ENCODE results near the gene CDKL2. TPM values are rescaled to one million over a fixed set of nuclear protein-coding genes. Genes with fewer than 3 reads are reported as not detected.

CDKL2 gene
- total and polyA plus RNA-seq, 2 of the 8 experiments (the other 6 are each of a cell fraction or from before 2014, with no cell fraction given): 1.4 to 2.1 TPM

GRCh38 chr4:75564023-75564422, 66.3 kb downstream of the CDKL2 start:
- H3K4ac ChIP-seq (replicated peaks; ENCODE audit: insufficient read length, low read depth, low read length): no peak overlapping the region
- no peak overlapping the region for H2BK15ac ChIP-seq (ENCODE audit: low read length)
- TF ChIP-seq YY1 (IDR thresholded peaks at IDR 0.05; ENCODE audit: low read depth, low read length) (0 out of 2 replicates have a peak, but pooled peaks have one; percentile 29), JUND (IDR thresholded peaks at IDR 0.05; ENCODE audit: low read length) (no peak), ATF2 (IDR thresholded peaks at IDR 0.05; ENCODE audit: low read length) (no peak), SIRT6 (IDR thresholded peaks at IDR 0.05; ENCODE audit: low read length) (no peak), CBX5 (IDR thresholded peaks at IDR 0.05; ENCODE audit: low read depth, low read length) (no peak), CHD1 (IDR thresholded peaks at IDR 0.05; ENCODE audit: low read depth, low read length) (no peak), E2F6 (IDR thresholded peaks at IDR 0.05) (peak; percentile 70), MAX (IDR thresholded peaks at IDR 0.05) (peak; percentile 67)
- no peak overlapping the region for H3K23ac ChIP-seq (ENCODE audit: insufficient read length)
- H4K20me1 ChIP-seq (replicated peaks in 1 of 2; ENCODE audit: control insufficient read depth in 1 of 2, insufficient read depth in 2 of 2, low read length in 2 of 2): no peaks in the 10 kb centered on the region
- H3K9me3 ChIP-seq (ENCODE audit: insufficient read depth in 2 of 2, low read depth in 1 of 2, low read length in 1 of 2): peaks cover 0 to 9% of the 10 kb centered on the region in 2 experiments; a peak in 1 of 4 replicates
- H2BK5ac ChIP-seq (ENCODE audit: low read depth, low read length): no peak overlapping the region
- ChIA-PET CTCF (ENCODE audit: partially characterized antibody) (no interaction called here), POLR2A (ENCODE audit: partially characterized antibody) (no interaction called here)
- FAIRE-seq (no peak), DNase-seq (ENCODE audit: low read depth in 1 of 2, low spot score in 2 of 2) (no peak)
- H3K79me2 ChIP-seq (ENCODE audit: control insufficient read depth in 1 of 2, insufficient read depth in 2 of 2, low read length in 2 of 2): no peaks in the 10 kb centered on the region
- no peaks in the 10 kb centered on the region for H3K36me3 ChIP-seq (ENCODE audit: control insufficient read depth in 2 of 4, insufficient read depth in 4 of 4, low read length in 3 of 4)
- 88% methylated on average over 11 of the region's 11 CpGs; no CpG with 5 or more reads in 1 of the 2 experiments for WGBS, 2 experiments (ENCODE audit: extremely low coverage in 1 of 2, insufficient coverage in 1 of 2, insufficient read length in 1 of 2, insufficient replicate concordance in 2 of 2, low coverage in 1 of 2, low lambda C conversion rate in 2 of 2, missing lambda C conversion rate in 1 of 2)
- no peaks in the 10 kb centered on the region for H3K79me1 ChIP-seq (ENCODE audit: low read depth, low read length)
- no peak overlapping the region for H4K91ac ChIP-seq (replicated peaks; ENCODE audit: insufficient read length, low read length)
- H3K4me1 ChIP-seq (replicated peaks in 1 of 4; ENCODE audit: control insufficient read depth in 3 of 4, insufficient read depth in 4 of 4, low read length in 3 of 4): peaks cover 0 to 5% (median 3%) of the 10 kb centered on the region in 4 experiments; a peak in 2 of 7 replicates
- no peak overlapping the region for H3K4me3 ChIP-seq (ENCODE audit: extremely low read depth in 1 of 4, insufficient read depth in 2 of 4, low read depth in 3 of 4, low read length in 4 of 4)
- no peak overlapping the region for H3K27ac ChIP-seq (ENCODE audit: low read depth, low read length)
- no peaks in the 10 kb centered on the region for H3K27me3 ChIP-seq (replicated peaks in 1 of 4; ENCODE audit: control insufficient read depth in 3 of 4, extremely low read depth in 1 of 4, insufficient read depth in 3 of 4, low read length in 3 of 4)
- H4K5ac ChIP-seq (ENCODE audit: insufficient read length, low read depth, low read length): no peak overlapping the region
- no peak overlapping the region for H3K14ac ChIP-seq (ENCODE audit: insufficient read length)
- H3K23me2 ChIP-seq (ENCODE audit: low read depth, low read length): no peaks in the 10 kb centered on the region
- H2AK5ac ChIP-seq (ENCODE audit: low read depth, low read length): no peak overlapping the region
- no peak overlapping the region for H3K9ac ChIP-seq (replicated peaks in 1 of 4; ENCODE audit: extremely low read depth in 1 of 4, low read depth in 3 of 4, low read length in 3 of 4)
- H3K56ac ChIP-seq (replicated peaks; ENCODE audit: insufficient read length, low read depth, low read length): no peak overlapping the region
- H2AFZ ChIP-seq (ENCODE audit: low read length): peak overlapping the region; percentile 5; the same call in 1 of the 2 replicates
- H2BK20ac ChIP-seq (ENCODE audit: low read length): no peak overlapping the region
- no peak overlapping the region for H2BK12ac ChIP-seq (ENCODE audit: low read depth, low read length)
- no peak overlapping the region for H4K8ac ChIP-seq (ENCODE audit: extremely low read depth, insufficient read depth, low read length)
- no peak overlapping the region for H3K4me2 ChIP-seq (ENCODE audit: insufficient read depth in 1 of 2, low read depth in 2 of 2, low read length in 2 of 2)
- no peak overlapping the region for H2BK120ac ChIP-seq (replicated peaks; ENCODE audit: low read depth, low read length)
- H3K18ac ChIP-seq (ENCODE audit: extremely low read depth, low read length): no peak overlapping the region

Measured in H1 (cell line).